A673 (cell line): ENCODE results near the gene RHOD. TPM values are rescaled to one million over a fixed set of nuclear protein-coding genes. Genes with fewer than 3 reads are reported as not detected.

ENCODE experiments used
- BruUV-seq: library from RNA; stranded (reverse); fragments of 400-500 nt; replicated peaks from 2 replicates; lab custom pipeline; 2021; lab: Mats Ljungman, UMichigan
- CTCF ChIA-PET: fragments of 300-600 bp; sonication (Branson Sonifier 250); formaldehyde crosslinking; loops from one replicate; lab custom pipeline; 2022; ENCODE audit warnings: antibody characterized with exemption; lab: Charles Lee
- POLR2A ChIA-PET: fragments of 300-600 bp; sonication (Branson Sonifier 250); formaldehyde crosslinking; loops from one replicate; lab custom pipeline; 2022; ENCODE audit warnings: antibody characterized with exemption; ENCODE audit not compliant: low non-redundant PET; lab: Charles Lee
- DNase-seq: peaks from one replicate; pipeline ENCODE4 v3.0.0-alpha.2; 2015; ENCODE audit warnings: low spot score
- H3K27ac ChIP-seq: fragments of 200-600 bp; sonication (generic); 2 replicates; pipeline ENCODE4 v1.5.1; 2016; ENCODE audit warnings: mixed run types, low read depth, mild to moderate bottlenecking, mixed read lengths, antibody characterized with exemption, low read length; ENCODE audit not compliant: poor library complexity, severe bottlenecking
- H3K27me3 ChIP-seq: fragments of 200-600 bp; sonication (generic); replicated peaks from 2 replicates; pipeline ENCODE4 v1.6.1; 2017; ENCODE audit warnings: mixed run types, low read depth, mild to moderate bottlenecking, mixed read lengths, antibody characterized with exemption, low read length; ENCODE audit not compliant: insufficient read depth, poor library complexity
- H3K36me3 ChIP-seq: fragments of 200-600 bp; sonication (generic); 2 replicates; pipeline ENCODE4 v1.6.1; 2016; ENCODE audit warnings: mixed run types, mild to moderate bottlenecking, mixed read lengths, antibody characterized with exemption, low read length; ENCODE audit not compliant: insufficient read depth, poor library complexity, severe bottlenecking
- H3K4me1 ChIP-seq: fragments of 200-600 bp; sonication (generic); 2 replicates; pipeline ENCODE4 v1.6.1; 2017; ENCODE audit warnings: mixed run types, mild to moderate bottlenecking, mixed read lengths, antibody characterized with exemption, low read length; ENCODE audit not compliant: insufficient read depth, poor library complexity, severe bottlenecking
- H3K4me3 ChIP-seq: fragments of 200-600 bp; sonication (generic); 2 replicates; pipeline ENCODE4 v1.5.1; 2016; ENCODE audit warnings: low read depth, mixed run types, mild to moderate bottlenecking, mixed read lengths, low read length; ENCODE audit not compliant: poor library complexity, severe bottlenecking
- H3K9me3 ChIP-seq: fragments of 200-600 bp; sonication (generic); 2 replicates; pipeline ENCODE4 v1.6.1; 2016; ENCODE audit warnings: mixed run types, low read depth, mild to moderate bottlenecking, mixed read lengths, antibody characterized with exemption, low read length; ENCODE audit not compliant: poor library complexity, severe bottlenecking
- CTCF ChIP-seq: fragments of 300-800, 200-600 bp; sonication (generic); conservative IDR thresholded peaks from 2 replicates; pipeline ENCODE4 v1.5.1; 2017; ENCODE audit warnings: low read depth, mild to moderate bottlenecking, antibody characterized with exemption, low read length, moderate library complexity, mixed read lengths
- EZH2 ChIP-seq: fragments of 200-600 bp; sonication (generic); IDR thresholded peaks from 2 replicates; pipeline ENCODE4 v1.6.1; 2017; ENCODE audit warnings: borderline replicate concordance, low read depth, mild to moderate bottlenecking, mixed read lengths, antibody characterized with exemption, low read length; ENCODE audit not compliant: poor library complexity, severe bottlenecking
- intact Hi-C: fragments of 100-400 bp; cut with micrococcal nuclease; formaldehyde crosslinking; loops from one replicate; pipeline ENCODE4 v1.10.0; 2022; ENCODE audit not compliant: unreplicated experiment
- total RNA-seq: library from RNA; stranded (reverse); gene quantifications from 2 replicates; pipeline ENCODE4 v1.2.3, GENCODE V29; 2021

Gene RHOD
- total RNA-seq, 1 experiment from 2014 or later: 0.88 TPM

- CTCF ChIA-PET: interaction anchor here (0.6 kb wide), 1 partner anchor 366 kb away, joined by 4 read pairs; the partner anchor contains the start of gene RBM4B
- DNase-seq: no peak
- H3K4me3 ChIP-seq: no peak overlapping the region
- no TSS peak for BruUV-seq
- no peaks in the 10 kb centered on the region for H3K36me3 ChIP-seq
- intact Hi-C loops: no loop called here
- TF ChIP-seq CTCF (no peak), EZH2 (no peak)
- H3K27me3 ChIP-seq: no peaks in the 10 kb centered on the region
- no peak overlapping the region for H3K27ac ChIP-seq
- H3K9me3 ChIP-seq: no peaks in the 10 kb centered on the region
- POLR2A ChIA-PET: interaction anchor here (0.6 kb wide), 1 partner anchor 18 kb away, joined by 5 read pairs; no protein-coding TSS in a partner anchor
- no peaks in the 10 kb centered on the region for H3K4me1 ChIP-seq
These were observed 12.9 kb upstream of the RHOD start for GRCh38 chr11:67043572-67044349.

- Histone ChIP-seq H3K27me3 (no peaks in the 10 kb centered on the region), H3K9me3 (no peaks in the 10 kb centered on the region), H3K4me3 (no peak overlapping the region), H3K27ac (no peak overlapping the region), H3K36me3 (no peaks in the 10 kb centered on the region), H3K4me1 (no peaks in the 10 kb centered on the region)
- CTCF ChIA-PET: interaction anchor here (0.7 kb wide), 1 partner anchor 36 kb away, joined by 3 read pairs; no protein-coding TSS in a partner anchor
- TF ChIP-seq EZH2: no peak
- TF ChIP-seq CTCF: no peak
- POLR2A ChIA-PET: interaction anchor here (0.6 kb wide), 1 partner anchor 18 kb away, joined by 5 read pairs; no protein-coding TSS in a partner anchor
- intact Hi-C loops: no loop called here
- BruUV-seq: no TSS peak
- DNase-seq: no peak
These were observed 12.2 kb upstream of the RHOD start for GRCh38 chr11:67044496-67044895.

GRCh38 chr11:67045314-67045713, 11.3 kb upstream of the RHOD start:
- no peaks in the 10 kb centered on the region for H3K9me3 ChIP-seq
- BruUV-seq: no TSS peak
- ChIA-PET CTCF (no interaction called here), POLR2A (no interaction called here)
- no peak overlapping the region for H3K27ac ChIP-seq
- intact Hi-C loops: no loop called here
- TF ChIP-seq CTCF: no peak
- TF ChIP-seq EZH2: no peak
- H3K4me1 ChIP-seq: no peaks in the 10 kb centered on the region
- no peaks in the 10 kb centered on the region for H3K36me3 ChIP-seq
- DNase-seq: no peak
- H3K4me3 ChIP-seq: no peak overlapping the region
- no peaks in the 10 kb centered on the region for H3K27me3 ChIP-seq
